Fibroblast of mammary gland (primary cell): ENCODE data around the gene PFDN4.
A peak's percentile ranks its signal among the peaks of the same experiment; 100 is the strongest.

ENCODE experiments used
- DNase-seq: peaks from one replicate; pipeline ENCODE4 v3.0.0-alpha.2; 2010; ENCODE audit warnings: low read depth
- H3K4me3 ChIP-seq: 2 replicates; pipeline ENCODE4 v1.5.1; 2011; ENCODE audit warnings: low read depth, mild to moderate bottlenecking, low read length, moderate library complexity; ENCODE audit not compliant: control insufficient read depth
- TF ChIP-seq, protein P1 (sequence below): conservative IDR thresholded peaks from 2 replicates; pipeline ENCODE4 v1.5.1; 2011; ENCODE audit warnings: low read depth, low read length, inconsistent platforms; ENCODE audit not compliant: control insufficient read depth, insufficient read depth

The PFDN4 gene

DNA sequence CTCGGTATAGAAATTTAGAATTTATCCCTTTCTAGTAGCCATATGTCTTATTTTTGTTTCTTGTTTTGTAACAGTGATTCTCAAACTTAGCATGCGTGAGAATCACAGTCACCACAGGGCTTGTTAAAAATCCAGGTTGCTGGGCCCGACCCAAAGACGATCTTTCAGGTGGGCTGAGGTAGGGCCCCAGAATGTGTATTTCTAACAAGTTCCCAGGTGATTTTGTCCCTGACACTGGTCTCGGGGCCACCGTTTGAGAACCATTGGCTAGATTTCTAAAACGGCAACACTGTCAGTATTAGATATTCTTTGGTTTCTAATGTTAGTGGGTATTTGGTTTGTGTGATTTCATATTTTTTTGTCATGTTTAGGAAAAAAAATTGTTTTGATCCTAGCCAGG lies 9.9 kb downstream of the PFDN4 start:
- DNase-seq = no peak
- H3K4me3 ChIP-seq = no peak overlapping the region
- TF ChIP-seq, protein P1, sequence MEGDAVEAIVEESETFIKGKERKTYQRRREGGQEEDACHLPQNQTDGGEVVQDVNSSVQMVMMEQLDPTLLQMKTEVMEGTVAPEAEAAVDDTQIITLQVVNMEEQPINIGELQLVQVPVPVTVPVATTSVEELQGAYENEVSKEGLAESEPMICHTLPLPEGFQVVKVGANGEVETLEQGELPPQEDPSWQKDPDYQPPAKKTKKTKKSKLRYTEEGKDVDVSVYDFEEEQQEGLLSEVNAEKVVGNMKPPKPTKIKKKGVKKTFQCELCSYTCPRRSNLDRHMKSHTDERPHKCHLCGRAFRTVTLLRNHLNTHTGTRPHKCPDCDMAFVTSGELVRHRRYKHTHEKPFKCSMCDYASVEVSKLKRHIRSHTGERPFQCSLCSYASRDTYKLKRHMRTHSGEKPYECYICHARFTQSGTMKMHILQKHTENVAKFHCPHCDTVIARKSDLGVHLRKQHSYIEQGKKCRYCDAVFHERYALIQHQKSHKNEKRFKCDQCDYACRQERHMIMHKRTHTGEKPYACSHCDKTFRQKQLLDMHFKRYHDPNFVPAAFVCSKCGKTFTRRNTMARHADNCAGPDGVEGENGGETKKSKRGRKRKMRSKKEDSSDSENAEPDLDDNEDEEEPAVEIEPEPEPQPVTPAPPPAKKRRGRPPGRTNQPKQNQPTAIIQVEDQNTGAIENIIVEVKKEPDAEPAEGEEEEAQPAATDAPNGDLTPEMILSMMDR = no peak

DNA sequence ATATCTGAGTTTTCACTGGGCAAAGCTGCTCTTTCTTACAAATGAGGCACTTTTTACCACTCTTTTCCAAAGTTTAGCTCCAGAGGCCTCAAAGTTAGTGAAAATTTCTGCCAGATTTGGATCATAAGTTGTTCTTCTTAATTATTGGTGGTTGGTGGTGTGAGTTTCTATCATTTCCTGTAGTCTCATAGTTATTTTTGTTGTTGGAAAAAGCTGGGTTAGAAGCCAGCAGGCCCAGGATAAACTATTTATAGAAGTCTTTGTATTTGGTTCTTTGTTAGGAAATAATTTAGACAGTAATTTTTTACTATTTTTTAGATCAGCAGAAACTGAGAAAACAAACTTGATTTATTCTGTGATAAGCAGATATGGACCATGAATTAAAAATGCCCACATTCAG lies 10.6 kb downstream of the PFDN4 start:
- no peak overlapping the region for H3K4me3 ChIP-seq
- DNase-seq = no peak
- TF ChIP-seq, protein P1 = no peak

DNA sequence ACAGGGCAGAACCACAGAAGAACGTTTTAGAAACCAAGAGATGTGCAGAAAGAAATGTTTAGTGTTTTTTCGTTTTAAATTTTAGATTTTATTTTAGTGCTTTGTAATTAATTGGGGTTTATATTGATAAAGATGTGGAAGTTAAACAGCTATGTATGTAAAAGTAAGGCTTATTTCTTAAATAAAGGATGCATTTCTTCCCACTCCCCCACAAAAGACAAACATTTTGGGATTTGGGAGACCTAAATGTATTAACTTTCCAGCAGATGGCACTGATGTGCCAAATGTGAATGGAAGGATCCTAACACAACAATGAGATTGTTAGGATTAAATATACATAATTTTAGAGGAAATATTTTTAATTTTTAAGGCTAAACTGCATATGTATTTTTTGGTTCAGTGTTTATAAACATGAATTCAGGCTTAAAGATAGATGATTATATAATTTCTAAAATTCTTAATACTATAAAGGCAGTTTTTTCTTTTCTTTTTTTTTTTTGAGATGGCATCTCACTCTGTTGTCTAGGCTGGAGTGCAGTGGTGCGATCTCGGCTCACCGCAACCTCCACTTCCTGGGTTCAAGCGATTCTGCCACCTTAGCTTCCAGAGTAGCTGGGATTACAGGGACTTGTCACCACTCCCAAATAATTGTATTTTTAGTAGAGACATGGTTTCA lies 12.0 kb downstream of the PFDN4 start:
- H3K4me3 ChIP-seq = no peak overlapping the region
- TF ChIP-seq, protein P1 = peak; percentile 76
- DNase-seq = peak; percentile 68

DNA sequence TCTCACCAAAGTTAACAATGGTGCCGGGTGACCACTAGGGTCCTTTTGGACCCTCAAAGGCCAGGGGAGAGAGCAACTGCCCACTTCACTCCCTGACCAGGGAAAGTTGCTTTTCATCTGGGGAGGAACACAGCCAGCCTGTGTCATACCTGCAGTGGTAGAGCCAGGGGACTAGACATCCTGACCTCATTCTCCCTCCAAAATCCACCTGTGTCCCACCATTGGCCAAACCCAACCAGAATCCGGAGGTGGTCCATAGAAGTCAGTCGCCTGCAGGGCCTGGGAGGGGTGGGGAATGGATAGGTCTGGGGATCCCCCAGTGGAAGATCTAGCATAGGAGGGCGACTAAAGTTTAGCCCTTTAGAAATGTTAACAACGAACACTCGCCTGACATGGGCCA lies 12.8 kb downstream of the PFDN4 start:
- TF ChIP-seq, protein P1 = no peak
- no peak overlapping the region for H3K4me3 ChIP-seq
- no peak for DNase-seq

DNA sequence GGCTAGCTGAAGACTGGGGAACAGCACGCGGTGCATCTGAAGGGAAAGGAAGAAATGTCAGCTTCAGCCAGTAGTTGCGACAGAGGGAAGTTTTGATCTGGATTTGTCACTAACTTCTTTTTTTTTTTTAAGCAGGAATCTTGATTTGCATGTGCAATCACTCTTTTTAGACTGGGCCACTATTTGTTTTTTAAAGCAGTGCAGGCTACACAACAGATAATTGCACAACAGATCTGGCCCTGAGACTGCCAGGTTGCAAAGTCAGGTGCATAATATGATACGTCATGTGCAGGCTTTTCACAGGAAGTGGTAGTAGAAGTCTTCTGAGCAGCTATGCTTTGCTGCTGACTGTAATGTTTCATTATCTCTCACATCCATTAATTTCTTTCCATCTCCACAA lies 13.5 kb downstream of the PFDN4 start:
- H3K4me3 ChIP-seq = no peak overlapping the region
- TF ChIP-seq, protein P1 = no peak
- no peak for DNase-seq

DNA sequence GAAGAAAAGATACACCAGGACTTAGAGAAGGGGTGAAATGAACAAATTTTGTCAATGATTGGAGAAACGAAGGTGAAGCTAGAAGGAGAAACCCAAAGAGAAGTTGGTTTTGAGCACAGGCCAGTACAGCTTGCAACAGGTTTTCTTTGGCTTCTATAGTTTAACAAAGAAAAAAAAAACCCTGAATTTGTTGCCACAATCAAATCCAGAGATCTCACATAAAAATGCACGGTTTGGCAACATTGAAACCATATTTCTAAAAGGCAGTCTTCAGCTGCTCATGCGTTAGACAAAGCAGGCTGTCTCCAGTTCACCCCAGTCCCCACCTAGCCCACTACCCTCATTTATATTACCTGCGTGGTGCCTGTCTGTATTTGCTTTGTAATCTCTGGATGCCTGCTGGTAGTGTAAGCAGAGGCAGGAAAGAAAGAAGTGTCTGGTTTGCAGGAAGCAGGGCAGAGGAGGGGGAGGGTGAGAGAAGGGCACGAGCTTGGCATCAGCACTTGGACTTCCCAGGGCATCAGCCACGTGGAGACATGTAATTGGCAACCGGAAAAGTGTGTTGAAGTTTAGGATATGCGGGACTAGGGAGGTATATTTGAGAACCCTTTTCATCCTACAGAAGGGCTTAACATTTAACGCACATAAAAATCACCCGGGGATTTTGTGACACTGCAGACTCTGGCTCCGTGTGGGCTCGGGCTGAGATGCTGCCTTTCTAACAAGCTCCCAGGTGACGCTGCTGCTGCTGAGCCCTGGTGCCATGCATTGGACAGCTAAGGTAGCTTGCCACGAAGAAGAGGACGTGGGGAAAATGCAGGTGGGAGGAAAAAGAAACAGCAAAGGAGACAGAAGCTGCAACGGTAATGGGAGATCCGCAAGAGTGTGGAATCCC lies 14.4 kb downstream of the PFDN4 start:
- TF ChIP-seq, protein P1 = no peak
- no peak for DNase-seq
- H3K4me3 ChIP-seq = no peak overlapping the region
